Measurements from ENCODE around the gene RREB1. TPM values are rescaled to one million over a fixed set of nuclear protein-coding genes. Genes with fewer than 3 reads are reported as not detected.

The RREB1 gene
- polyA plus RNA-seq, 1 donor (not counting 4 experiments of a cell fraction or from before 2014, with no cell fraction given): 6.1 TPM

DNA sequence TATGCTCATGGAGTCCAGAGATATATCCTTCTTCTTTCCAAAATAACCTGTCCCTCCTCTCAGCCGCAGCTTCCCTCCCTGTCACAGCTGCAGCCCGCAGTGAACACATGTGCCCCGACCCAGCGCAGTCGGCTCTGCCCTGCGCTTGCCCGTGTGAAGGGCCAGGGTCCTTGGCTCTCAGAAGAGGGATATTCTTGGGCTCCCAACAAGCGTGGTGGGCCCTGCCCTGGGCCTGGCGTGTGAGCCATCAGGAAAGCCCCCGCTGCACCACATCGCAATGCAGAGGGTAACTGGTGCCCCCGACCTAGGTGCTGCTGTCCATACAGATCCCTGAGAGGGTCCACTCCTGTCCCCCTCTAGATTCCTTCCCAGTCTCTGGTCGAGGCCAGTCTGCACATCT is 140.1 kb downstream of the RREB1 start:
- dilution Hi-C loops (cut with MboI; ENCODE audit: extremely low pct_ligation_motif_present, low sequenced_read_pairs): no loop called here
- H3K9me1 ChIP-seq (ENCODE audit: control insufficient read depth, extremely low read depth, insufficient read depth, low read length): no peaks in the 10 kb centered on the region
- H3K4me3 ChIP-seq (ENCODE audit: control insufficient read depth in 2 of 3, extremely low read depth in 1 of 3, insufficient read depth in 2 of 3, low read depth in 1 of 3, low read length in 3 of 3): no peak overlapping the region
- no peak overlapping the region for H3K9ac ChIP-seq (ENCODE audit: control insufficient read depth, extremely low read depth, insufficient read depth, low read length)
- H3K36me3 ChIP-seq (ENCODE audit: control insufficient read depth in 2 of 2, extremely low read depth in 1 of 2, insufficient read depth in 2 of 2, low read length in 2 of 2): peaks cover 21 to 35% of the 10 kb centered on the region in 2 experiments
- no peaks in the 10 kb centered on the region for H3K27me3 ChIP-seq (ENCODE audit: control insufficient read depth, extremely low read depth, insufficient read depth, low read length)
- H4K20me1 ChIP-seq (ENCODE audit: control insufficient read depth, extremely low read depth, insufficient read depth, low read length): peaks cover 4% of the 10 kb centered on the region
- H3K9me3 ChIP-seq (ENCODE audit: control insufficient read depth, low read depth, low read length): no peaks in the 10 kb centered on the region
- peaks cover 3% of the 10 kb centered on the region for H3K79me2 ChIP-seq (ENCODE audit: control insufficient read depth, insufficient read depth, low read length)
- DNase-seq (ENCODE audit: low read depth, low spot score) (no peak), FAIRE-seq (no peak)
- H3K4me2 ChIP-seq (ENCODE audit: control insufficient read depth, extremely low read depth, insufficient read depth, low read depth, low read length): no peak overlapping the region
- no peak overlapping the region for H2AFZ ChIP-seq (ENCODE audit: control insufficient read depth, low read length)
- H3K4me1 ChIP-seq (ENCODE audit: control insufficient read depth, extremely low read depth, insufficient read depth, low read length): no peaks in the 10 kb centered on the region
- no peak for TF ChIP-seq EZH2 (IDR thresholded peaks at IDR 0.05; ENCODE audit: low read length)
- TF ChIP-seq, protein P1, sequence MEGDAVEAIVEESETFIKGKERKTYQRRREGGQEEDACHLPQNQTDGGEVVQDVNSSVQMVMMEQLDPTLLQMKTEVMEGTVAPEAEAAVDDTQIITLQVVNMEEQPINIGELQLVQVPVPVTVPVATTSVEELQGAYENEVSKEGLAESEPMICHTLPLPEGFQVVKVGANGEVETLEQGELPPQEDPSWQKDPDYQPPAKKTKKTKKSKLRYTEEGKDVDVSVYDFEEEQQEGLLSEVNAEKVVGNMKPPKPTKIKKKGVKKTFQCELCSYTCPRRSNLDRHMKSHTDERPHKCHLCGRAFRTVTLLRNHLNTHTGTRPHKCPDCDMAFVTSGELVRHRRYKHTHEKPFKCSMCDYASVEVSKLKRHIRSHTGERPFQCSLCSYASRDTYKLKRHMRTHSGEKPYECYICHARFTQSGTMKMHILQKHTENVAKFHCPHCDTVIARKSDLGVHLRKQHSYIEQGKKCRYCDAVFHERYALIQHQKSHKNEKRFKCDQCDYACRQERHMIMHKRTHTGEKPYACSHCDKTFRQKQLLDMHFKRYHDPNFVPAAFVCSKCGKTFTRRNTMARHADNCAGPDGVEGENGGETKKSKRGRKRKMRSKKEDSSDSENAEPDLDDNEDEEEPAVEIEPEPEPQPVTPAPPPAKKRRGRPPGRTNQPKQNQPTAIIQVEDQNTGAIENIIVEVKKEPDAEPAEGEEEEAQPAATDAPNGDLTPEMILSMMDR (optimal IDR thresholded peaks at IDR 0.05 in 1 of 3, IDR thresholded peaks at IDR 0.05 in 1 of 3, conservative IDR thresholded peaks at IDR 0.05 in 1 of 3; ENCODE audit: extremely low read depth in 1 of 3, insufficient read depth in 2 of 3, low read length in 3 of 3): no peak
- H3K27ac ChIP-seq (ENCODE audit: control insufficient read depth, insufficient read depth, low read length): no peak overlapping the region

DNA sequence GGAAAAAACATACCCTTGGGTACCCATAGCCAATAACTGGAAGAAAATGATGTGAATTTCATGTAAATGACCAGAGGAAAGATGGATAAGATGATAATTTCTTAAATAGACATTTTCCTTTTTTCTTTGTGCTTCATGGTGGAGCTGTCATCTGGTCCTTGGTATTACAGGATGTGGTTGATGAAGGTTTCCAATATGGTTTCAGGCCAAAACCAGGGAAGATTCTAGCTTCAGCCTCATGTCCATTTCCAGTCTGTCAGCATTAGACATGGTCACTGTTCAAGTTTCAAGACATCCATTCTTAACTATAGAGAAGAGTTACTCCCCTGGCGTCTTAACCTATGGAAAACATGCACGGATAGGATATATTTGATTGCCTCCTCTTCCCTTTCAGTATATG is 141.6 kb downstream of the RREB1 start:
- Histone ChIP-seq H3K79me2 (ENCODE audit: control insufficient read depth, insufficient read depth, low read length) (peaks cover 3% of the 10 kb centered on the region), H3K9me3 (ENCODE audit: control insufficient read depth, low read depth, low read length) (no peaks in the 10 kb centered on the region), H3K4me1 (ENCODE audit: control insufficient read depth, extremely low read depth, insufficient read depth, low read length) (no peaks in the 10 kb centered on the region), H3K27me3 (ENCODE audit: control insufficient read depth, extremely low read depth, insufficient read depth, low read length) (no peaks in the 10 kb centered on the region), H3K4me3 (ENCODE audit: control insufficient read depth in 2 of 3, extremely low read depth in 1 of 3, insufficient read depth in 2 of 3, low read depth in 1 of 3, low read length in 3 of 3) (no peak overlapping the region), H4K20me1 (ENCODE audit: control insufficient read depth, extremely low read depth, insufficient read depth, low read length) (peaks cover 4% of the 10 kb centered on the region), H3K27ac (ENCODE audit: control insufficient read depth, insufficient read depth, low read length) (no peak overlapping the region), H3K36me3 (ENCODE audit: control insufficient read depth in 2 of 2, extremely low read depth in 1 of 2, insufficient read depth in 2 of 2, low read length in 2 of 2) (peaks cover 21 to 35% of the 10 kb centered on the region in 2 experiments), H3K9me1 (ENCODE audit: control insufficient read depth, extremely low read depth, insufficient read depth, low read length) (no peaks in the 10 kb centered on the region), H3K9ac (ENCODE audit: control insufficient read depth, extremely low read depth, insufficient read depth, low read length) (no peak overlapping the region), H2AFZ (ENCODE audit: control insufficient read depth, low read length) (no peak overlapping the region), H3K4me2 (ENCODE audit: control insufficient read depth, extremely low read depth, insufficient read depth, low read depth, low read length) (no peak overlapping the region)
- FAIRE-seq (no peak), DNase-seq (ENCODE audit: low read depth, low spot score) (no peak)
- dilution Hi-C loops (cut with MboI; ENCODE audit: extremely low pct_ligation_motif_present, low sequenced_read_pairs): no loop called here
- no peak for TF ChIP-seq EZH2 (IDR thresholded peaks at IDR 0.05; ENCODE audit: low read length)
- TF ChIP-seq, protein P1 (optimal IDR thresholded peaks at IDR 0.05 in 1 of 3, IDR thresholded peaks at IDR 0.05 in 1 of 3, conservative IDR thresholded peaks at IDR 0.05 in 1 of 3; ENCODE audit: extremely low read depth in 1 of 3, insufficient read depth in 2 of 3, low read length in 3 of 3): no peak

Measured in keratinocyte (primary cell).